ENCODE measurements around the gene DHRS7B.

DNA sequence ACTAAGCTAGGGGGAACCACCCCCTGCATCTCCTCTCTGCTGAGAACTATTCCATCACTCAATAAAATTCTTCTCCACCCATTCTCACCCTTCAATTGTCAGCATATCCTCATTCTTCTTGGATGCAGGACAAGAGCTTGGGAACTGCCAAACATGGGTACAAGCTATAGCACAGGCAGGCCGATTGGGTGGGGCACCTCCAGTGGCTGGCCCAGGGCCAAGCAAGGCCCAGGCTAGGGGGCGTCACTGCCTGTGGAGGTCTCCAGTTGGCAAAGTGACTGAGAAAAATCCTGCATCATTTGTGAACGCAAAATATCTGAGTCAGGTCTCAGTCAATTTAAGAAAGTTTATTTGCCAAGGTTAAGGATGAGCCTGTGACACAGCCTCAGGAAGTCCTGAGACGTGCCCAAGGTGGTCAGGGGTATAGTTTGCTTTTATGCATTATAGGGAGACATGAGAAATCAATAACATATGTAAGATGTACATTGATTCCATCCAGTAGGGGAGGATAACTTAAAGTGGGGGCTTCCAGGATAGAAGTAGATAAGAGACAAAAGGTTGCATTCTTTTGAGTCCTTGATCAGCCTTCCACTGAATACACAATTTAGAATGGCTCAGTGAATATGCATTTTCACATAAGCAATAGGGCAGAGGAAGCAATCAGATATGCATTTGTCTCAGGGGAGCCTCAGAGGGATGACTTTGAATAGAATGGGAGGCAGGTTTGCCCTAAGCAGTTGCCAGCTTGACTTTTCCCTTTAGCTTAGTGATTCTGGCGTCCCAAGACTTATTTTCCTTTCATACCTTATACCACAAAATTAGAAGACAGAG, 21.5 kb upstream of the DHRS7B start:
- TF ChIP-seq, protein P1, sequence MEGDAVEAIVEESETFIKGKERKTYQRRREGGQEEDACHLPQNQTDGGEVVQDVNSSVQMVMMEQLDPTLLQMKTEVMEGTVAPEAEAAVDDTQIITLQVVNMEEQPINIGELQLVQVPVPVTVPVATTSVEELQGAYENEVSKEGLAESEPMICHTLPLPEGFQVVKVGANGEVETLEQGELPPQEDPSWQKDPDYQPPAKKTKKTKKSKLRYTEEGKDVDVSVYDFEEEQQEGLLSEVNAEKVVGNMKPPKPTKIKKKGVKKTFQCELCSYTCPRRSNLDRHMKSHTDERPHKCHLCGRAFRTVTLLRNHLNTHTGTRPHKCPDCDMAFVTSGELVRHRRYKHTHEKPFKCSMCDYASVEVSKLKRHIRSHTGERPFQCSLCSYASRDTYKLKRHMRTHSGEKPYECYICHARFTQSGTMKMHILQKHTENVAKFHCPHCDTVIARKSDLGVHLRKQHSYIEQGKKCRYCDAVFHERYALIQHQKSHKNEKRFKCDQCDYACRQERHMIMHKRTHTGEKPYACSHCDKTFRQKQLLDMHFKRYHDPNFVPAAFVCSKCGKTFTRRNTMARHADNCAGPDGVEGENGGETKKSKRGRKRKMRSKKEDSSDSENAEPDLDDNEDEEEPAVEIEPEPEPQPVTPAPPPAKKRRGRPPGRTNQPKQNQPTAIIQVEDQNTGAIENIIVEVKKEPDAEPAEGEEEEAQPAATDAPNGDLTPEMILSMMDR (IDR thresholded peaks at IDR 0.05), result no peak
- TF ChIP-seq POLR2AphosphoS5 (IDR thresholded peaks at IDR 0.05; ENCODE audit: insufficient read depth in 1 of 2, low read depth in 1 of 2), result no peak
